ENCODE results near the gene TBX2.

TBX2 gene

DNA sequence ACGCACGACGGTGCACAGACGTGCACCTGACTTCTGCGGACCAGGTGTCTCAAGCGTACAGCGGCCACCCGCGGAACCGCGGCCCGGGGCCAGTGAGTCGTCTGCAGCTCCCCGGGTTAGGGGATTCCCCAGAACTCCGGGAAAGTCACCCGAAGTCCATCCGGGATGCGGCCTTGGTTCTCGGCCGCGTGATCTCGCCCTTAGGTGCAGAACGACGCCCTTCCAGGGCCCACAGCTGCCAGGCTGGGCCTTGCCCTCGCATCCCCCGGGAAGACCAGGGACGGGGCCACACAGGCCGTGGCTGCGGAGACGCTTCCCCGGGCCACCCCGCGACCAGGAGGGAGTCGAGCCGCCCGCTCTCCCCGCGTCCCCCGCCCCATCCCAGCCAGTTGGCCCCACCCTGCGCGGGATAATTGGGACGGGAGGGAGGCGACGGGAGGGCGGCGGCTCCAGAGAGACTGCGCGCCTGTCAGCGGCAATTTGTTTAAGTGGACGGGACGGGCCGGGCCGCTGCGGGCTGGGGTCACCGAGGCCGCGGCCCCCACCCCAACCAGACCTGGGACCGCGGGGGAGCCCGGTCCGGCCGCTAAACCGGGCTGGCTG lies 3.6 kb upstream of the TBX2 start:
- H3K27me3 ChIP-seq (ENCODE audit: control insufficient read depth, low read length): peaks cover 18% of the 10 kb centered on the region
- no peaks in the 10 kb centered on the region for H3K9me2 ChIP-seq (replicated peaks; ENCODE audit: control insufficient read depth, low read length)
- no peaks in the 10 kb centered on the region for H3K9me3 ChIP-seq (ENCODE audit: control insufficient read depth, insufficient read depth, low read length)
- no peak overlapping the region for H3K27ac ChIP-seq (ENCODE audit: low read depth, low read length)
- no peaks in the 10 kb centered on the region for H3K79me2 ChIP-seq (ENCODE audit: control insufficient read depth, low read length)
- no peaks in the 10 kb centered on the region for H3F3A ChIP-seq (ENCODE audit: control insufficient read depth, insufficient read depth)
- H3K4me3 ChIP-seq (ENCODE audit: low read length): no peak overlapping the region
- TF ChIP-seq CTCF (IDR thresholded peaks at IDR 0.05; ENCODE audit: low read depth, low read length, poor library complexity, severe bottlenecking): no peak
- TF ChIP-seq EZH2phosphoT487 (IDR thresholded peaks at IDR 0.05; ENCODE audit: borderline replicate concordance, low read length): no peak
- no peaks in the 10 kb centered on the region for H3K4me1 ChIP-seq (ENCODE audit: control insufficient read depth, low read length)
- H3K36me3 ChIP-seq (ENCODE audit: control insufficient read depth, low read length): no peaks in the 10 kb centered on the region
- H4K20me1 ChIP-seq (ENCODE audit: control insufficient read depth, insufficient read depth, low read depth, low read length): no peaks in the 10 kb centered on the region
- H3K4me2 ChIP-seq (ENCODE audit: low read length): no peak overlapping the region

GRCh38 chr17:61396586-61397085 lies 3.0 kb upstream of the TBX2 start:
- Histone ChIP-seq H3K4me1 (ENCODE audit: control insufficient read depth, low read length) (no peaks in the 10 kb centered on the region), H3K9me2 (replicated peaks; ENCODE audit: control insufficient read depth, low read length) (no peaks in the 10 kb centered on the region), H3F3A (ENCODE audit: control insufficient read depth, insufficient read depth) (no peaks in the 10 kb centered on the region), H3K4me3 (ENCODE audit: low read length) (no peak overlapping the region), H3K4me2 (ENCODE audit: low read length) (no peak overlapping the region), H3K36me3 (ENCODE audit: control insufficient read depth, low read length) (no peaks in the 10 kb centered on the region), H3K27me3 (ENCODE audit: control insufficient read depth, low read length) (peaks cover 23% of the 10 kb centered on the region), H3K27ac (ENCODE audit: low read depth, low read length) (no peak overlapping the region), H4K20me1 (ENCODE audit: control insufficient read depth, insufficient read depth, low read depth, low read length) (no peaks in the 10 kb centered on the region), H3K9me3 (ENCODE audit: control insufficient read depth, insufficient read depth, low read length) (no peaks in the 10 kb centered on the region), H3K79me2 (ENCODE audit: control insufficient read depth, low read length) (no peaks in the 10 kb centered on the region)
- TF ChIP-seq EZH2phosphoT487 (IDR thresholded peaks at IDR 0.05; ENCODE audit: borderline replicate concordance, low read length) (no peak), CTCF (IDR thresholded peaks at IDR 0.05; ENCODE audit: low read depth, low read length, poor library complexity, severe bottlenecking) (no peak)

GRCh38 chr17:61397086-61397842 lies 2.4 kb upstream of the TBX2 start:
- Histone ChIP-seq H3K27ac (ENCODE audit: low read depth, low read length) (no peak overlapping the region), H3K4me3 (ENCODE audit: low read length) (no peak overlapping the region)

More at GRCh38 chr17:61397086-61397842, 2.4 kb upstream of the TBX2 start:
- Histone ChIP-seq H3K4me2 (ENCODE audit: low read length) (no peak overlapping the region), H4K20me1 (ENCODE audit: control insufficient read depth, insufficient read depth, low read depth, low read length) (no peaks in the 10 kb centered on the region), H3K9me3 (ENCODE audit: control insufficient read depth, insufficient read depth, low read length) (no peaks in the 10 kb centered on the region), H3K36me3 (ENCODE audit: control insufficient read depth, low read length) (no peaks in the 10 kb centered on the region), H3F3A (ENCODE audit: control insufficient read depth, insufficient read depth) (no peaks in the 10 kb centered on the region), H3K27me3 (ENCODE audit: control insufficient read depth, low read length) (peaks cover 28% of the 10 kb centered on the region), H3K79me2 (ENCODE audit: control insufficient read depth, low read length) (no peaks in the 10 kb centered on the region), H3K4me1 (ENCODE audit: control insufficient read depth, low read length) (no peaks in the 10 kb centered on the region), H3K9me2 (replicated peaks; ENCODE audit: control insufficient read depth, low read length) (no peaks in the 10 kb centered on the region)
- no peak for TF ChIP-seq EZH2phosphoT487 (IDR thresholded peaks at IDR 0.05; ENCODE audit: borderline replicate concordance, low read length)
- TF ChIP-seq CTCF (IDR thresholded peaks at IDR 0.05; ENCODE audit: low read depth, low read length, poor library complexity, severe bottlenecking): no peak
